Chondrocyte (in vitro differentiated cells): ENCODE results near the gene STARD7. TPM values are rescaled to one million over a fixed set of nuclear protein-coding genes. Genes with fewer than 3 reads are reported as not detected.

Experiments
- DNase-seq: peaks from one replicate; pipeline ENCODE4 v3.0.0; 2021; ENCODE audit warnings: mixed read lengths, low spot score
- H3K27ac Mint-ChIP-seq: one replicate; pipeline ENCODE4 v1.8.0; 2021; ENCODE audit warnings: mild to moderate bottlenecking, moderate library complexity, mixed read lengths; ENCODE audit not compliant: unreplicated experiment
- H3K27me3 Mint-ChIP-seq: 2 replicates; pipeline ENCODE4 v1.8.0; 2021; ENCODE audit warnings: low read depth, mixed read lengths
- H3K36me3 Mint-ChIP-seq: 2 replicates; pipeline ENCODE4 v1.8.0; 2021; ENCODE audit warnings: low read depth, mixed read lengths
- H3K4me1 Mint-ChIP-seq: 2 replicates; pipeline ENCODE4 v1.8.0; 2021; ENCODE audit warnings: low read depth, mild to moderate bottlenecking, mixed read lengths
- H3K4me3 Mint-ChIP-seq: one replicate; pipeline ENCODE4 v1.8.0; 2021; ENCODE audit warnings: mild to moderate bottlenecking, moderate library complexity, mixed read lengths; ENCODE audit not compliant: unreplicated experiment
- H3K9me3 Mint-ChIP-seq: 2 replicates; pipeline ENCODE4 v1.8.0; 2021; ENCODE audit warnings: low read depth, mixed read lengths
- total RNA-seq: library from RNA; stranded (reverse); gene quantifications from 3 replicates; pipeline ENCODE4 v1.2.1, GENCODE V29; 2021
- TF ChIP-seq, protein P1 (sequence below): fragments of 200-600 bp; sonication (generic); IDR thresholded peaks from 2 replicates; pipeline ENCODE4 v1.5.0; 2021; ENCODE audit warnings: antibody characterized with exemption, mild to moderate bottlenecking, moderate library complexity

STARD7 gene
- total RNA-seq, 1 donor from 2014 or later: 66.1 TPM

DNA sequence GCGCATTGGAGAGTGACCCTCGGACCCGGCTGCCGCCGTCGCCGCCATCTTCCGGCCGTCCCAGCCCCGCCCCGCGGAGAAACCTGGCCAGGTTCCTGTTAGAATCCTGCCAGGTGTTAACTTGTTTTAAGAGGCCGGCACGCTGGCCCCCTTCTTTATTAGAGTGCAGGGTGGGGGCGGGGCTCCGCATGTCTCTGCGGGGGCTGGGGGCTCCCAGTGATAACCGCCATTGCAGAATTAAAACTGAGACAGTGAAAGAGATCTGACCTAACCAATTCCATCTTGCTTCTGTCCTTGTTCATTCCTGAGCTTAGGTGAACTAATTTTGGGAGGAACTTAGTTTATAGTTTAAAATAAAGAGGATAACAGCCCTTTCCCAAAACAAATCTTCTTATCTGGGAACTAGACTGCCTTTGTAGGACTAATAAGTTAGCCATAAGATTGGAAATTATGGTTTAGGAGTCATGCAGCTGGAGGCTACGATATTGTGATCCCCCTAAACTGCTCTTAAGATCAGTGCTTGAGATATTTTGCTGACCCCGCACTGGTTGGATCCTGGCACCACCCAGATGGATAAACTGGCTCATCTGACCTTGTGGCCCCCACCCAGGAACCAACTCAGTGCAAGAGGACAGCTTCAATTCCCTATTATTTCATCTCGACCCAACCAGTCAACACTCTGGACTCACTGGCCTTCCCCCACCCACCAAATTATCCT lies 543 bp upstream of the STARD7 start:
- Mint-ChIP-seq H3K9me3 (no peaks in the 10 kb centered on the region), H3K4me3 (peak overlapping the region; percentile 86), H3K4me1 (peaks cover 49% of the 10 kb centered on the region), H3K27ac (peak overlapping the region; percentile 91), H3K27me3 (no peaks in the 10 kb centered on the region), H3K36me3 (peaks cover 2% of the 10 kb centered on the region)
- TF ChIP-seq, protein P1, sequence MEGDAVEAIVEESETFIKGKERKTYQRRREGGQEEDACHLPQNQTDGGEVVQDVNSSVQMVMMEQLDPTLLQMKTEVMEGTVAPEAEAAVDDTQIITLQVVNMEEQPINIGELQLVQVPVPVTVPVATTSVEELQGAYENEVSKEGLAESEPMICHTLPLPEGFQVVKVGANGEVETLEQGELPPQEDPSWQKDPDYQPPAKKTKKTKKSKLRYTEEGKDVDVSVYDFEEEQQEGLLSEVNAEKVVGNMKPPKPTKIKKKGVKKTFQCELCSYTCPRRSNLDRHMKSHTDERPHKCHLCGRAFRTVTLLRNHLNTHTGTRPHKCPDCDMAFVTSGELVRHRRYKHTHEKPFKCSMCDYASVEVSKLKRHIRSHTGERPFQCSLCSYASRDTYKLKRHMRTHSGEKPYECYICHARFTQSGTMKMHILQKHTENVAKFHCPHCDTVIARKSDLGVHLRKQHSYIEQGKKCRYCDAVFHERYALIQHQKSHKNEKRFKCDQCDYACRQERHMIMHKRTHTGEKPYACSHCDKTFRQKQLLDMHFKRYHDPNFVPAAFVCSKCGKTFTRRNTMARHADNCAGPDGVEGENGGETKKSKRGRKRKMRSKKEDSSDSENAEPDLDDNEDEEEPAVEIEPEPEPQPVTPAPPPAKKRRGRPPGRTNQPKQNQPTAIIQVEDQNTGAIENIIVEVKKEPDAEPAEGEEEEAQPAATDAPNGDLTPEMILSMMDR: no peak
- DNase-seq: no peak

DNA sequence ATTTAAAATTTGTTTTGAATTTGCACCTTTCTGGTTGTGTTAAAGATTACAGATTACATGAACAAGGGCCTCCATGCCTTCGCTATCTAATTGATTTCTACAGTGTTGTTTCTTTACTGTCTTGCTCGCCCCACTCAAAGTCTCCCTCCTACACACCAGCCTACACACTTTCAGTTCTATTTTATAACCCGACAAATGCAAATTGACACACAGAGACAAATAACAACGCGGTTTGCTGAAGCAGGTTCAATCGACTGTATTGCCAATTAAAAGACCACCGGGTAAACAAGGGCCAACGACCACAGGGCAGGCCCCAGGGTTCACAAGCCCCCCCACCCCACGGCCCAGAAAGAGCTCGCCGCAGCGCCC lies 869 bp downstream of the STARD7 start:
- DNase-seq: no peak
- Mint-ChIP-seq H3K9me3 (no peaks in the 10 kb centered on the region), H3K4me3 (peak overlapping the region; percentile 86), H3K4me1 (peaks cover 63% of the 10 kb centered on the region), H3K36me3 (peaks cover 2% of the 10 kb centered on the region), H3K27ac (peak overlapping the region; percentile 96), H3K27me3 (no peaks in the 10 kb centered on the region)
- TF ChIP-seq, protein P1: no peak

DNA sequence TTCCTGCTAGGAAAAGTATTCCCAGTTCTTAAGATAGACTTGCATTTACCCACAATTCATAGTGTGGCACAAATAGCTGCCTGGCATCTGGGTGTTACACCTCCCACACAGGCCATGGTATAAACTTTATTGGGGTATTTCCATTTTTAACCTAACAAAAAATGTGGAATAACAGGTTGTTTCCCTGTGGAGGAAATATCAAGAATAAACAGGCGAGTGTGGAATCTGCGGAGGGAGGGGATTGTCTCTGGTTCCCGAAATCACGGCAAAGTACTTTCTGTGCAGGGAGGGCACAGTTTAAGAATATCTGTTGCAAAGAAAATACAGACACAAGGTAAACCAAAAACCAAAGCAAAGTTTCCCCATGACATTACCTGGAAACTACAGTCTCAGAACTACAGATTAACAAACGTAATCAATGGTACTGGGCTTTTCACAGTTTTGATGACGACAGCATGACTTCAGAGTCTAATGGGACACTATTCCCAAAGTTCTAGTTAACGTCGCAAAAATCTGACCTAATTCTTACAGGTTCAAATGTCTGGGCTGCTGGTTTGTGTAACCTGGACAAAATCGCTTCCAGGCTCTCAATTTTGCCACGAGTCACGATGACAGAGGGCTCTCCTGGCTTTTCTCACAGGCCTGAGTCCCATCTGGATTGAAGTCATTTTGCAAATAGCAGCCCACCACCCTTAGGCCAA lies 1.4 kb downstream of the STARD7 start:
- H3K27ac Mint-ChIP-seq: peak overlapping the region; percentile 96
- peaks cover 66% of the 10 kb centered on the region for H3K4me1 Mint-ChIP-seq
- H3K4me3 Mint-ChIP-seq: peak overlapping the region; percentile 86
- no peak for DNase-seq
- TF ChIP-seq, protein P1: no peak
- H3K9me3 Mint-ChIP-seq: no peaks in the 10 kb centered on the region
- no peaks in the 10 kb centered on the region for H3K27me3 Mint-ChIP-seq
- peaks cover 2% of the 10 kb centered on the region for H3K36me3 Mint-ChIP-seq

DNA sequence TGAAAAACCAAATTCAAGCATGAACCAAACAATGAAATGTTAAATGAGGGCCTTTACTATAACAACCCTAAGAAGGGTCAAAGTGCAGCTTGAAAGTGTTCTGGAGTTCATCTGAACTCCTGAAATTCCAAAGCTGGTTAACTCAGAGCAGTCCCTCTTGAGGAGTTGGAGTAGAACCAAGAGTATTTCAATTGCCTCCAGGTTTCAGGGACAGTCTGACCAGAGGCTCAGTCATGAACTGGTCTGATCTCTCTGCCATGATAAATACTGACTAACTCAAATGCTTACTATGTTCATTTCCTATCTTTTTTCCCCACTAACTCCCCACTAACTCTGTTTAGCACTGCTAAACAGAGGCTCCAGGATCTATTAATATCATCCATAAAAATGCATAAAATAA lies 2.7 kb downstream of the STARD7 start:
- peak overlapping the region; percentile 86 for H3K4me3 Mint-ChIP-seq
- peaks cover 72% of the 10 kb centered on the region for H3K4me1 Mint-ChIP-seq
- no peak for DNase-seq
- H3K27ac Mint-ChIP-seq: peak overlapping the region; percentile 91
- no peaks in the 10 kb centered on the region for H3K36me3 Mint-ChIP-seq
- no peaks in the 10 kb centered on the region for H3K27me3 Mint-ChIP-seq
- TF ChIP-seq, protein P1: no peak
- no peaks in the 10 kb centered on the region for H3K9me3 Mint-ChIP-seq

DNA sequence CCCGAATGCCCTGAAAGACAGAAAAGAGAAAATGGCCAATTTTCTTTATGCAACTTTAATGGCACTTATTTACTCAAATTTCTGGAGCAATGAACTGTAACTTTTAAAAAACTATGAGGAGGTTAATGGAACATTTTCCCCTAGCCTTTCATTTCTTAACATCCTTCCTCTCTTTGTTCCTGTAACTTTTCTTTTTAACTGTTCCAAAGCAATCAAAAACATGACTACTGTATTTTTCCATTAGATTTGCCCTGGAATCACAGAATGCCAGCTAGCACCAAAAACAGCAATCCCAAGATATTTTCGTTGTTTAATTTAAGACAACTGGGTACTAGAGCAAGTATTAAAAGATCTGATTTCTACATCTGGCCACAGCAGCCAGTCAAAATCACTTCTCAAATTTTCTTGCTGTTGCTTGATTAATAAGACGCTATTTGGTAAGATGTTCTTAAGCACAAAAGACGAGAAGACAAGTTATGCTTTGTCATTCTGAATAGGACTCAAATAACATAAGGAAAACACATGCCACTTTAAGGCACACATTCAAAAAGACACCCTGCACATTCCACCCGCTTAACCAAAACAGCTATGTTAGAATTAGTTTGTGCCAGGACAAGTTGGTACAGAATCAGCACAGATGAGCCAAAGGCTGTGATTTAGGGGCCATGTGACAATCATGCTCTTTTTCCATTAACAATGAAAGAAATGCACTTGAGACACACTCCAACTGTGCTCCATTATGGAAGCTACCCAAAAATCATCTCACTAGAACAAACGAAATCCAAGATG lies 3.6 kb downstream of the STARD7 start:
- no peaks in the 10 kb centered on the region for H3K27me3 Mint-ChIP-seq
- H3K9me3 Mint-ChIP-seq: no peaks in the 10 kb centered on the region
- H3K36me3 Mint-ChIP-seq: no peaks in the 10 kb centered on the region
- TF ChIP-seq, protein P1: no peak
- DNase-seq: no peak
- peak overlapping the region; percentile 86 for H3K4me3 Mint-ChIP-seq
- H3K27ac Mint-ChIP-seq: peak overlapping the region; percentile 91
- peaks cover 73% of the 10 kb centered on the region for H3K4me1 Mint-ChIP-seq
